H1 (cell line): Measurements from ENCODE around the gene RASGRF1. TPM values are rescaled to one million over a fixed set of nuclear protein-coding genes. Genes with fewer than 3 reads are reported as not detected.
A peak's percentile ranks its signal among the peaks of the same experiment; 100 is the strongest.

Source experiments
- CTCF ChIA-PET: fragments of 300-600 bp; sonication (Branson Sonifier 250); formaldehyde crosslinking; loops from one replicate; lab custom pipeline; 2021; ENCODE audit not compliant: partially characterized antibody; lab: Charles Lee
- POLR2A ChIA-PET: fragments of 300-600 bp; sonication (Branson Sonifier 250); formaldehyde crosslinking; loops from one replicate; lab custom pipeline; 2021; ENCODE audit warnings: inconsistent platforms; ENCODE audit not compliant: partially characterized antibody; lab: Charles Lee
- DNase-seq, 2 experiments: peaks; one replicate each; pipeline versions ENCODE4 v3.0.0 to v3.0.0-alpha.2; 2010 to 2022; ENCODE audit warnings: low spot score in 2 of 2, low read depth in 1 of 2, mixed read lengths in 1 of 2
- FAIRE-seq: peaks from 2 replicates; lab custom pipeline; 2011; peaks lifted over from hg19 to GRCh38; lab: Jason Lieb, UNC
- H2AFZ ChIP-seq: 2 replicates; pipeline ENCODE4 v1.8.1; 2012; ENCODE audit warnings: low read length, inconsistent platforms
- H2AK5ac ChIP-seq: 2 replicates; pipeline ENCODE4 v1.6.1; 2013; ENCODE audit warnings: low read depth, low read length
- H2BK120ac ChIP-seq: replicated peaks from 2 replicates; pipeline ENCODE3; 2013; ENCODE audit warnings: low read depth, low read length, inconsistent platforms
- H2BK12ac ChIP-seq: 2 replicates; pipeline ENCODE4 v1.6.1; 2013; ENCODE audit warnings: low read depth, low read length
- H2BK15ac ChIP-seq: 2 replicates; pipeline ENCODE4 v1.6.1; 2013; ENCODE audit warnings: low read length
- H2BK20ac ChIP-seq: 2 replicates; pipeline ENCODE4 v1.6.1; 2013; ENCODE audit warnings: low read length
- H2BK5ac ChIP-seq: 2 replicates; pipeline ENCODE4 v1.6.1; 2013; ENCODE audit warnings: low read depth, low read length
- H3K14ac ChIP-seq: 2 replicates; pipeline ENCODE4 v1.6.1; 2013; ENCODE audit warnings: inconsistent platforms; ENCODE audit not compliant: insufficient read length
- H3K18ac ChIP-seq: 2 replicates; pipeline ENCODE4 v1.6.1; 2013; ENCODE audit warnings: low read length; ENCODE audit errors: extremely low read depth
- H3K23ac ChIP-seq: 2 replicates; pipeline ENCODE4 v1.6.1; 2013; ENCODE audit warnings: inconsistent platforms; ENCODE audit not compliant: insufficient read length
- H3K23me2 ChIP-seq: 2 replicates; pipeline ENCODE4 v1.6.1; 2013; ENCODE audit warnings: low read depth, low read length
- H3K27ac ChIP-seq: 2 replicates; pipeline ENCODE4 v1.6.1; 2011; ENCODE audit warnings: low read depth, low read length, inconsistent platforms
- H3K27me3 ChIP-seq, 4 experiments: replicated peaks in 1 of 4; 1 replicate in 1 of 4; 2 replicates in 3 of 4; pipeline versions ENCODE4 v1.6.1 to v1.8.1; 2011 to 2013; ENCODE audit warnings: low read length in 3 of 4, mild to moderate bottlenecking in 3 of 4, inconsistent platforms in 2 of 4, mixed read lengths in 2 of 4, moderate library complexity in 1 of 4; ENCODE audit not compliant: control insufficient read depth in 3 of 4, insufficient read depth in 3 of 4; ENCODE audit errors: extremely low read depth in 1 of 4
- H3K36me3 ChIP-seq, 4 experiments: 2 replicates each; pipeline versions ENCODE4 v1.6.1 to v1.8.1; 2011 to 2013; ENCODE audit warnings: mild to moderate bottlenecking in 4 of 4, low read length in 3 of 4, moderate library complexity in 2 of 4, control low read depth in 1 of 4, inconsistent platforms in 1 of 4; ENCODE audit not compliant: insufficient read depth in 4 of 4, control insufficient read depth in 2 of 4
- H3K4ac ChIP-seq: replicated peaks from 2 replicates; pipeline ENCODE3; 2013; ENCODE audit warnings: low read length, low read depth, mixed read lengths, inconsistent platforms; ENCODE audit not compliant: insufficient read length
- H3K4me1 ChIP-seq, 4 experiments: replicated peaks in 1 of 4; 1 replicate in 1 of 4; 2 replicates in 3 of 4; pipeline versions ENCODE4 v1.6.1 to v1.8.1; 2011 to 2013; ENCODE audit warnings: low read length in 3 of 4, inconsistent platforms in 2 of 4, mixed read lengths in 1 of 4; ENCODE audit not compliant: insufficient read depth in 4 of 4, control insufficient read depth in 3 of 4
- H3K4me2 ChIP-seq, 2 experiments: 2 replicates each; pipeline versions ENCODE4 v1.6.1 to v1.8.1; 2011 to 2013; ENCODE audit warnings: low read depth in 2 of 2, low read length in 2 of 2, control low read depth in 1 of 2, inconsistent platforms in 1 of 2, mild to moderate bottlenecking in 1 of 2; ENCODE audit not compliant: insufficient read depth in 1 of 2
- H3K4me3 ChIP-seq, 4 experiments: fragments of 200-600, 300-600 bp in 1 of 4; sonication (generic), shearing (Covaris generic), sonication (Bioruptor Twin) in 1 of 4; 2 replicates each; pipeline versions ENCODE4 v1.5.1 to v1.8.1; 2011 to 2016; ENCODE audit warnings: low read length in 4 of 4, low read depth in 3 of 4, control low read depth in 2 of 4, inconsistent platforms in 2 of 4, mild to moderate bottlenecking in 2 of 4, mixed read lengths in 1 of 4, moderate library complexity in 1 of 4; ENCODE audit not compliant: insufficient read depth in 2 of 4; ENCODE audit errors: extremely low read depth in 1 of 4
- H3K56ac ChIP-seq: replicated peaks from 2 replicates; pipeline ENCODE3; 2013; ENCODE audit warnings: low read depth, mild to moderate bottlenecking, mixed read lengths, low read length, inconsistent platforms; ENCODE audit not compliant: insufficient read length
- H3K79me1 ChIP-seq: 2 replicates; pipeline ENCODE4 v1.6.1; 2013; ENCODE audit warnings: low read depth, low read length, control low read depth
- H3K79me2 ChIP-seq, 2 experiments: 2 replicates each; pipeline versions ENCODE4 v1.6.1 to v1.8.1; 2012 to 2013; ENCODE audit warnings: low read length in 2 of 2, mild to moderate bottlenecking in 2 of 2, inconsistent platforms in 1 of 2; ENCODE audit not compliant: insufficient read depth in 2 of 2, control insufficient read depth in 1 of 2
- H3K9ac ChIP-seq, 4 experiments: replicated peaks in 1 of 4; 1 replicate in 1 of 4; 2 replicates in 3 of 4; pipeline versions ENCODE4 v1.6.1 to v1.8.1; 2011 to 2013; ENCODE audit warnings: low read depth in 3 of 4, low read length in 3 of 4, control low read depth in 2 of 4, mild to moderate bottlenecking in 2 of 4, moderate library complexity in 2 of 4, inconsistent platforms in 1 of 4; ENCODE audit errors: extremely low read depth in 1 of 4
- H3K9me3 ChIP-seq, 2 experiments: 2 replicates each; pipeline versions ENCODE4 v1.6.1 to v1.8.1; 2012 to 2013; ENCODE audit warnings: mild to moderate bottlenecking in 2 of 2, moderate library complexity in 2 of 2, control low read depth in 1 of 2, inconsistent platforms in 1 of 2, low read depth in 1 of 2, low read length in 1 of 2, mixed read lengths in 1 of 2; ENCODE audit not compliant: insufficient read depth in 2 of 2
- H4K20me1 ChIP-seq, 2 experiments: replicated peaks in 1 of 2; 2 replicates each; pipeline versions ENCODE3 to v1.8.1; 2011 to 2013; ENCODE audit warnings: inconsistent platforms in 2 of 2, low read length in 2 of 2, mild to moderate bottlenecking in 1 of 2; ENCODE audit not compliant: insufficient read depth in 2 of 2, control insufficient read depth in 1 of 2
- H4K5ac ChIP-seq: 2 replicates; pipeline ENCODE4 v1.6.1; 2013; ENCODE audit warnings: low read length, low read depth, mixed read lengths, inconsistent platforms; ENCODE audit not compliant: insufficient read length
- H4K8ac ChIP-seq: 2 replicates; pipeline ENCODE4 v1.8.0; 2013; ENCODE audit warnings: mild to moderate bottlenecking, moderate library complexity, low read length, inconsistent platforms; ENCODE audit not compliant: insufficient read depth; ENCODE audit errors: extremely low read depth
- H4K91ac ChIP-seq: replicated peaks from 2 replicates; pipeline ENCODE3; 2013; ENCODE audit warnings: low read length, mixed read lengths, inconsistent platforms; ENCODE audit not compliant: insufficient read length
- ASH2L ChIP-seq: fragments of 200-600, 300-600 bp; sonication (generic); IDR thresholded peaks from one replicate; pipeline ENCODE4 v1.7.1; 2017; ENCODE audit warnings: low read length
- CBX5 ChIP-seq: fragments of 300-800, 300-1000 bp; sonication (generic); IDR thresholded peaks from 2 replicates; pipeline ENCODE4 v1.7.1; 2016; ENCODE audit warnings: antibody characterized with exemption, low read length, low read depth
- CHD1 ChIP-seq: IDR thresholded peaks from 2 replicates; pipeline ENCODE4 v1.6.1; 2012; ENCODE audit warnings: low read depth, low read length, improper control_type of control experiment
- GABPA ChIP-seq: IDR thresholded peaks from 2 replicates; pipeline ENCODE4 v1.6.1; 2011; ENCODE audit warnings: mild to moderate bottlenecking, low read length, moderate library complexity, borderline replicate concordance; ENCODE audit not compliant: insufficient read depth
- GTF2F1 ChIP-seq: IDR thresholded peaks from 2 replicates; pipeline ENCODE4 v1.6.1; 2012; ENCODE audit warnings: low read depth, low read length, improper control_type of control experiment, borderline replicate concordance
- SP2 ChIP-seq: IDR thresholded peaks from 2 replicates; pipeline ENCODE4 v1.6.1; 2012; ENCODE audit warnings: mild to moderate bottlenecking, low read length, inconsistent platforms
- TEAD4 ChIP-seq: IDR thresholded peaks from 2 replicates; pipeline ENCODE4 v1.6.1; 2012; ENCODE audit warnings: low read depth, low read length, inconsistent platforms, mixed read lengths
- WGBS, 2 experiments: shearing (Covaris generic) in 1 of 2; methylation state at CpG; one replicate each; pipeline versions ENCODE4 v1.1.6 to v1.1.7; 2013 to 2015; ENCODE audit warnings: low lambda C conversion rate in 2 of 2, mixed read lengths in 2 of 2, inconsistent platforms in 1 of 2, low coverage in 1 of 2, missing lambda C conversion rate in 1 of 2; ENCODE audit not compliant: insufficient replicate concordance in 2 of 2, insufficient coverage in 1 of 2, insufficient read length in 1 of 2; ENCODE audit errors: extremely low coverage in 1 of 2, missing lambda C conversion rate in 1 of 2; 5-methylcytosine and 5-hydroxymethylcytosine counted together
- polyA plus RNA-seq, 7 experiments: library from polyadenylated mRNA; depleted of rRNA in 3 of 7; stranded (reverse) in 5 of 7; unstranded in 2 of 7; fragments of >200 nt in 5 of 7; fragments of 200-250 nt in 2 of 7; gene quantifications; 1 replicate in 5 of 7; 2 replicates in 1 of 7; 4 replicates in 1 of 7; pipeline versions ENCODE4 v1.2.1 to v1.2.3, GENCODE V29; 2011 to 2013; ENCODE audit warnings: missing spikeins in 2 of 7, mixed read lengths in 2 of 7
- total RNA-seq: library from RNA; stranded (reverse); fragmentation: NEBNext Ultra II Directional; extraction: Animal tissue kit (Norgen Biotek cat#: 25700); gene quantifications from 2 replicates; pipeline ENCODE4 v1.2.1, GENCODE V29; 2021

Gene RASGRF1
- total and polyA plus RNA-seq, 2 of the 8 experiments (the other 6 are each of a cell fraction or from before 2014, with no cell fraction given): 0.42 to 0.67 TPM

- FAIRE-seq (no peak), DNase-seq (peak in 1 of 2 experiments; percentile 79)
- Histone ChIP-seq H3K27me3 (peaks cover 54 to 95% (median 84%) of the 10 kb centered on the region in 4 experiments), H2AFZ (no peak overlapping the region), H4K8ac (peak overlapping the region; percentile 38; the same call in 1 of the 2 replicates), H2BK12ac (no peak overlapping the region), H3K4ac (no peak overlapping the region), H2BK15ac (peak overlapping the region; percentile 83; the same call in 1 of the 2 replicates), H2BK120ac (no peak overlapping the region), H3K36me3 (no peaks in the 10 kb centered on the region), H4K91ac (no peak overlapping the region), H3K4me1 (peaks cover 0 to 19% (median 11%) of the 10 kb centered on the region in 4 experiments; a peak in 6 of 7 replicates), H3K4me3 (peak overlapping the region; percentile 43 to 65 (median 52)), H3K9ac (no peak overlapping the region), H3K79me1 (no peaks in the 10 kb centered on the region), H3K4me2 (peak overlapping the region; percentile 89 to 96), H2BK5ac (no peak overlapping the region), H3K27ac (no peak overlapping the region), H3K9me3 (no peaks in the 10 kb centered on the region), H3K79me2 (no peaks in the 10 kb centered on the region), H3K23me2 (peaks cover 29% of the 10 kb centered on the region), H3K18ac (no peak overlapping the region; the same call in 1 of the 2 replicates), H3K56ac (no peak overlapping the region), H4K20me1 (peaks cover 3 to 13% of the 10 kb centered on the region in 2 experiments), H2AK5ac (no peak overlapping the region), H2BK20ac (no peak overlapping the region), H3K23ac (no peak overlapping the region), H3K14ac (no peak overlapping the region), H4K5ac (no peak overlapping the region)
- WGBS, 2 experiments: 3% methylated on average over 34 of the region's 47 CpGs; no CpG with 5 or more reads in 1 of the 2 experiments
- TF ChIP-seq TEAD4: no peak
- 0 out of 2 replicates have a peak, but pooled peaks have one; percentile 9 for TF ChIP-seq GABPA
- TF ChIP-seq CHD1: no peak
- no peak for TF ChIP-seq GTF2F1
- no peak for TF ChIP-seq SP2
- TF ChIP-seq ASH2L: peak; percentile 4
- no peak for TF ChIP-seq CBX5
- CTCF ChIA-PET: interaction anchor here (0.7 to 4.0 kb wide), 13 partner anchors 9 to 96 kb away, joined by 3 to 26 read pairs (median 3); no protein-coding TSS in a partner anchor
- POLR2A ChIA-PET: no interaction called here
Observed at GRCh38 chr15:79089331-79089889, 1.2 kb downstream of the RASGRF1 start.
